Brain pericyte (primary cell): Measurements from ENCODE around the gene GLRX2.
"Not testable (repeated sequence)": the region's sequence is repeated elsewhere in the genome, so short reads cannot be mapped to it uniquely, and the experiment has no call there.

Experiments
- DNase-seq: peaks from one replicate; pipeline ENCODE4 v3.0.0-alpha.2; 2012; ENCODE audit warnings: low read depth, low spot score

Gene GLRX2

GRCh38 chr1:193104907-193105820, at the start of gene GLRX2:
Gene GLRX2, minus strand, starts transcription at chr1:193105414. Its CDS starts 32 bp downstream, at chr1:193105382.
- DNase-seq: peak; percentile 51

GRCh38 chr1:193144999-193145398, 39.8 kb upstream of the GLRX2 start:
- DNase-seq: no peak

- DNase-seq: no peak
Measured at GRCh38 chr1:193144361-193144938, 39.2 kb upstream of the GLRX2 start.

DNA sequence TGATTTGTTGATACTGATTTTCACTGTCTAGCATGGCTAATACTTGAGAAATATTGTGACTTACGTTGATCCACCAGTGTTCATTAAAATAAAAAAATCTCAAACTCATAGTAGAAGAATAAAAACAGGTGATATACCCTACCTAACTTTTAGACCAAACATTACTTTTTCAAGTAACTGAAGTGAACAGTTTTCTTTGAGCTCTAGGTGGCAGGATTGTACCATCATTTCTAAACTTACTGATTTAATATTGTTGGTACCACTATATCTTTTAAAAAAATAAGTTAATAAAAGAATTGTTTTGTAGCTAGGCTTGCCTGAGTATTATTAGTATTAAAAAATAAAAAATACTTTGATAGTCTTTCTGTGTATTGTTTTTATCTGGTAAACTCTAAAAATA, 38.1 kb upstream of the GLRX2 start:
- DNase-seq: no peak

- no peak for DNase-seq
Measured at GRCh38 chr1:193142409-193142808, 37.2 kb upstream of the GLRX2 start.

- DNase-seq: no peak
Measured at GRCh38 chr1:193141804-193142203, 36.6 kb upstream of the GLRX2 start.

DNA sequence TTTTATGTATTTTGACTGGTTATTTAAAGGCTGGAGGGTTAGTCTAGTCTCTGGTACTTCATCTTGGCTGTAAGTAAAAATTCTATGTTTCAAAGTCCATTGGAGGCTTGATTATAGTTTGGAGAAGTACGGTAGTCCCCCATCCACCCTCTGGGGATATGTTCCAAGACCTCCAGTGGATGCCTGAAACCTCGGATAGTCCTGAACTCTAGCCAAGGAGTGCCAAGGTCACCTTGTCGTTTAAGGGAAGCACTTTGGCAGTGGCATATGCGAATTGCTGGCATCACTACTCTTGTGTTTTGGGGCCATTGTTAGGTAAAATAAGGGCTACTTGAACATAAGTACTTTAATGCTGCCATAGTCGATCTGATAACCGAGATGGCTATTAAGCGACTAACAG, 35.0 kb upstream of the GLRX2 start:
- no peak for DNase-seq

- DNase-seq: no peak
Measured at GRCh38 chr1:193131266-193131860, 26.1 kb upstream of the GLRX2 start.

- DNase-seq: no peak
Measured at GRCh38 chr1:193125369-193125768, 20.2 kb upstream of the GLRX2 start.

DNA sequence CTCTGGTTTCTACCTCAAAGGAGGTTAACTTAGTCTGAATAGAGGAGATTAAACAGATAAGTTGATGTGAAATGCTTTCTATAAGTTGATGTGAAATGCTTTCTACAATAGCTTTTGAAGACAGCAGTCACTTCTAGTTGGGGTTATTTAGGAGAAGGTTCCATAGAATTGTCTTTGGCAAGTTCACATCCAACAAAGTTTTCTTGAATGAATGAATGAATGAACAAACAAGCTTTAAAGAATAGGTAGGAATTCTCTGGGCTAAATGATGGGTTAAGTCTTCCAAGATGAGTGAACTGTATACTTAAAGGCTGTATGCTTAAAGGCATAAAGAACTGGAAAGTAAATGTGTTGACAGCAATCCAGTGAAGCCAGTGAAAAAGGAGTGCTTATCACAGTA, 18.5 kb upstream of the GLRX2 start:
- no peak for DNase-seq

DNA sequence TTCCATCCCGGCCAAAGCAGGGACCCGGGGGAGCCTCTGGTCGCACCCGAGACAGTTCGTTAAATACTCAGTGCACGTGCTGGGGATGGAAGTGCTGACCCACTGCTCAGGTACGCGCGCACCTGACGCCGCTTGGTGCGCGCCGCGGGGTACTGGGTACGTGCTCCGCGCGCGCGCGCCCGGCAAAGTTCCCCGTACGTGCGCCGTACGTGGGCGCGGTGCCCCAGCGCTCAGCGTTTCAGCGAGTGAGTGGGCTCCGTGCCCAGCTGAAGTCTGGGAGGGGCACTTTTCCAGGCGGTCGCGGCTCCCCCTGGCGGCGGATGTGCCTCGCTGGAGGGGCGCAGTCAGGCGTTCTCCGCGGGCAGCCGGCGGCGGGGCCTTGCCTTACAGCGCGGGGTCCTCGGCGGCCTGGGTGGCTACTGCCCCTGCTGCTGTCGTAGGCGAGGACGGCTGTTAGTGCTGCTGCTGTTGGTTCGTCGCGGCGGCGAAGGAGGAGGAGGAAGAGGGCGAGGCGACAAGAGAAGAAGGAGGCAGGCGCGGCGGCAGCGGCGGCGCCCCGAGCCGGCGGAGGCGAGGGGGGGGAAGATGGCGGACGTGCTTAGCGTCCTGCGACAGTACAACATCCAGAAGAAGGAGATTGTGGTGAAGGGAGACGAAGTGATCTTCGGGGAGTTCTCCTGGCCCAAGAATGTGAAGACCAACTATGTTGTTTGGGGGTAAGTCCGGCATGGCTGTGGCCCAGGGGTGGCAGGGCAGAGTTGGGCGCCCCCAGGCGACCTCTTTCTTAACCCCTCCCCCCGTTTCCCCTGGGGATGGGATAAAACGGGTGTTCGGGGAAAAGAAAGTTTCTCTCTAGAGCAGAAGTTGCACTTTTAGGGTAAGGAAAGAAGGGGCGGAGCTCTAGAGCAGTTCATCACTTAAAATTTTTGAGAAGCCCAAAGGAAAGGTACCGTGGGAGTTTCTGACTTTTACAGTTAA, 16.7 kb upstream of the GLRX2 start, which contains the start of gene CDC73:
CDC73 (plus strand) TSS at position 416 of the 978 bp plus-strand sequence; CDS start at position 586, 170 bp downstream.
- peak; percentile 91 for DNase-seq

- DNase-seq: no peak
Measured at GRCh38 chr1:193120604-193121166, 15.5 kb upstream of the GLRX2 start.

GRCh38 chr1:193118803-193119730, 13.9 kb upstream of the GLRX2 start:
- DNase-seq: no peak

GRCh38 chr1:193118194-193118593, 13.0 kb upstream of the GLRX2 start:
- no peak for DNase-seq

GRCh38 chr1:193117167-193117566, 12.0 kb upstream of the GLRX2 start:
- not testable (repeated sequence) for DNase-seq

- peak; percentile 69 for DNase-seq
Measured at GRCh38 chr1:193115629-193116227, 10.5 kb upstream of the GLRX2 start.

DNA sequence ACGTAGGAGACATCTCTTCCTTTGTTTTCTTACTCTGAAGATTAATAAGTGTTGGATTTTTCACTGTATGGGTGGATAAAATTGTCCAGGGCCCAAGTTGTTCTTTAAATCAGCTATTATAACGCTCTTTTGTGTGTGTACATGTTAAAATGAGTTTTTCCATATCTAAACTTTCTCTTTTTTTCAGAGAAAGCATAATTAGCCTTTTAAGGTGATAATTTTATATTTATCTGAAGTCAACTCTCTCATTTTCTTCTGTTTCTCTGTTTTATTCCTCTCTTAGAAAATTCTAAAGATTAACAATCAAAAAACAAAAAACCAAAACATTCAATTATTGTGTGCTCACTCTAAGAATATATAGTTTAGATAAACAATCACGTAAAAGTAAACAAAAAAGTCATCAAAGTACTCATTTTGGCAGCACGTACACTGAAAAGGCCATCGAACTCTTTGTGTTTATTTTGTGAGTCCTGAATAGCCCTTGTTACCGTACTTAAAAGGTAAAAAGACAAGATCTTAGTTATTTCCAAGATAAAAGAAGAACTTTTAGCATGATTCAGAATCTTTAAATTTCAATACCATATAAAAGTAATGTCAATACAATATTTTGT, 9.4 kb upstream of the GLRX2 start:
- no peak for DNase-seq

- no peak for DNase-seq
Measured at GRCh38 chr1:193113992-193114332, 8.7 kb upstream of the GLRX2 start.
